Stimulated activated CD8-positive, alpha-beta memory T cell treated with anti-CD3 and anti-CD28 coated beads, Interleukin-15, amount 100 ng/mL, for 4 hours (primary cell): Measurements from ENCODE around the gene SLC47A2.

Experiments used
- DNase-seq, 2 donors: peaks; one replicate each; pipeline ENCODE4 v3.0.0-alpha.2; 2020; ENCODE audit warnings: low read depth in 2 of 2

Gene SLC47A2

GRCh38 chr17:19747159-19747719 is 30.9 kb upstream of the SLC47A2 start:
- no peak for DNase-seq

- DNase-seq = no peak
Observed at GRCh38 chr17:19746517-19746916, 30.1 kb upstream of the SLC47A2 start.

GRCh38 chr17:19744922-19745757 is 28.8 kb upstream of the SLC47A2 start:
- DNase-seq = peak; percentile 49 to 56

- no peak for DNase-seq
Observed at GRCh38 chr17:19744492-19744891, 28.1 kb upstream of the SLC47A2 start.

GRCh38 chr17:19743101-19744100 is 27.0 kb upstream of the SLC47A2 start:
- DNase-seq = no peak

- DNase-seq = no peak
Observed at GRCh38 chr17:19742495-19742894, 26.1 kb upstream of the SLC47A2 start.

- DNase-seq = no peak
Observed at GRCh38 chr17:19741832-19742457, 25.6 kb upstream of the SLC47A2 start.

GRCh38 chr17:19740933-19741332 is 24.5 kb upstream of the SLC47A2 start:
- DNase-seq = no peak

GRCh38 chr17:19739241-19740201 is 23.1 kb upstream of the SLC47A2 start:
- DNase-seq = no peak

- DNase-seq = no peak
Observed at GRCh38 chr17:19738757-19739156, 22.4 kb upstream of the SLC47A2 start.

GRCh38 chr17:19738073-19738449 is 21.7 kb upstream of the SLC47A2 start:
- DNase-seq = no peak

- no peak for DNase-seq
Observed at GRCh38 chr17:19737305-19738072, 21.1 kb upstream of the SLC47A2 start.

GRCh38 chr17:19736071-19736470 is 19.7 kb upstream of the SLC47A2 start:
- no peak for DNase-seq

- no peak for DNase-seq
Observed at GRCh38 chr17:19733953-19734526, 17.7 kb upstream of the SLC47A2 start.

GRCh38 chr17:19731626-19732025 is 15.2 kb upstream of the SLC47A2 start:
- no peak for DNase-seq

GRCh38 chr17:19730843-19731242 is 14.5 kb upstream of the SLC47A2 start:
- no peak for DNase-seq

GRCh38 chr17:19729900-19730299 is 13.5 kb upstream of the SLC47A2 start:
- DNase-seq = no peak

- no peak for DNase-seq
Observed at GRCh38 chr17:19728084-19728495, 11.7 kb upstream of the SLC47A2 start.

- no peak for DNase-seq
Observed at GRCh38 chr17:19727501-19728078, 11.2 kb upstream of the SLC47A2 start.
